CD4-positive, alpha-beta memory T cell (primary cell): ENCODE measurements around the gene ARHGEF37. TPM values are rescaled to one million over a fixed set of nuclear protein-coding genes. Genes with fewer than 3 reads are reported as not detected.

Experiments
- CTCF ChIA-PET: fragments of 350-600 bp; sonication (Branson Sonifier 250); formaldehyde crosslinking; loops from one replicate; lab custom pipeline; 2021; ENCODE audit warnings: inconsistent platforms; ENCODE audit not compliant: partially characterized antibody; lab: Charles Lee
- POLR2A ChIA-PET: fragments of 350-600 bp; sonication (Branson Sonifier 250); formaldehyde crosslinking; loops from one replicate; lab custom pipeline; 2021; ENCODE audit not compliant: partially characterized antibody; lab: Charles Lee
- DNase-seq, 5 donors: peaks; one replicate each; pipeline versions ENCODE4 v3.0.0 to v3.0.0-alpha.2; 2020 to 2022; ENCODE audit warnings: mixed read lengths in 1 of 5
- H3K27ac ChIP-seq: one replicate; pipeline ENCODE4 v1.7.0; 2013; ENCODE audit warnings: low read depth, low read length
- H3K27me3 ChIP-seq: 2 replicates; pipeline ENCODE4 v1.7.0; 2013; ENCODE audit warnings: mild to moderate bottlenecking, low read length, moderate library complexity; ENCODE audit not compliant: insufficient read depth
- H3K36me3 ChIP-seq: 2 replicates; pipeline ENCODE4 v1.7.0; 2013; ENCODE audit warnings: mild to moderate bottlenecking, low read length, moderate library complexity; ENCODE audit not compliant: insufficient read depth
- H3K4me1 ChIP-seq: 2 replicates; pipeline ENCODE4 v1.7.0; 2013; ENCODE audit warnings: mild to moderate bottlenecking, low read length, moderate library complexity; ENCODE audit not compliant: insufficient read depth
- H3K4me3 ChIP-seq, 2 donors: one replicate each; pipeline ENCODE4 v1.7.0; 2013; ENCODE audit warnings: low read length in 2 of 2, mild to moderate bottlenecking in 1 of 2
- H3K9me3 ChIP-seq, 2 donors: one replicate each; pipeline ENCODE4 v1.7.0; 2013; ENCODE audit warnings: low read length in 2 of 2, control low read depth in 1 of 2; ENCODE audit not compliant: control insufficient read depth in 1 of 2
- H3K27ac Mint-ChIP-seq, 7 donors: one replicate each; pipeline ENCODE4 v1.8.0; 2020 to 2021; ENCODE audit warnings: mixed read lengths in 7 of 7, mild to moderate bottlenecking in 6 of 7, inconsistent platforms in 3 of 7, moderate library complexity in 3 of 7
- H3K27me3 Mint-ChIP-seq, 2 donors: one replicate each; pipeline ENCODE4 v1.8.0; 2020 to 2021; ENCODE audit warnings: mixed read lengths in 2 of 2
- H3K36me3 Mint-ChIP-seq, 2 donors: one replicate each; pipeline ENCODE4 v1.8.0; 2020 to 2021; ENCODE audit warnings: mixed read lengths in 2 of 2, inconsistent platforms in 1 of 2, mild to moderate bottlenecking in 1 of 2
- H3K4me1 Mint-ChIP-seq, 4 donors: one replicate each; pipeline ENCODE4 v1.8.0; 2020 to 2021; ENCODE audit warnings: mixed read lengths in 4 of 4, mild to moderate bottlenecking in 1 of 4
- H3K4me3 Mint-ChIP-seq, 8 donors: one replicate each; pipeline ENCODE4 v1.8.0; 2020 to 2021; ENCODE audit warnings: mixed read lengths in 8 of 8, mild to moderate bottlenecking in 7 of 8, moderate library complexity in 6 of 8, inconsistent platforms in 3 of 8
- H3K9me3 Mint-ChIP-seq, 8 donors: one replicate each; pipeline ENCODE4 v1.8.0; 2020 to 2021; ENCODE audit warnings: mixed read lengths in 8 of 8, mild to moderate bottlenecking in 5 of 8, inconsistent platforms in 3 of 8, moderate library complexity in 1 of 8
- intact Hi-C: fragments of 100-400 bp; cut with micrococcal nuclease; formaldehyde crosslinking; loops from one replicate; pipeline ENCODE4 v1.15.1; 2023
- polyA plus RNA-seq, 2 donors: library from polyadenylated mRNA; unstranded; fragments of 300-500 nt; fragmentation: Illumina TruSeq; gene quantifications; one replicate each; pipeline ENCODE4 v1.2.3, GENCODE V29; 2021
- total RNA-seq, 2 experiments: library from RNA; stranded (reverse); gene quantifications; one replicate each; pipeline ENCODE4 v1.2.3, GENCODE V29; 2021

ARHGEF37 gene
- total and polyA plus RNA-seq, 4 experiments from 2014 or later, result 0.96 to 1.3 TPM; not detected in 2

DNA sequence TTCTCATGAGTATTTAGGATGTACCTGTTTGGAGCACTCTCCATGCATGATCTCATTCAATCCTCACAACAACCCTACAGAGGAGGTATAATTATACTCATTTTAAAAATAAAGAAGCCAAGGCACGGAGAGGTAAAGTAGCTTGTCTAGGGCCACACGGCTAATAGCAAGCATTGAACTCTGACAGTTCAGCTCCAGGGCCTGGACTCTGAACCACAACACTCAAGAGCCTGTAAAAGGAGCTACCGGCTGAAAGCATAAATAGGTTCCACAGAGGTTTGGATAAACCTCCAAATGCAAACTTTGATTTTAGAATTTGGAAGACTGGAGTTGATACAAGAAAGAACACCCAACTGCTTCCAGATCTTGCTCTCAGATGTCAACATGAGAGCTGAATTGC is 41.2 kb downstream of the ARHGEF37 start:
- H3K9me3 Mint-ChIP-seq, result no peaks in the 10 kb centered on the region
- CTCF ChIA-PET, result interaction anchor here (0.9 to 1.6 kb wide), 3 partner anchors 16 to 212 kb away, joined by 3 to 6 read pairs (median 5); no protein-coding TSS in a partner anchor

DNA sequence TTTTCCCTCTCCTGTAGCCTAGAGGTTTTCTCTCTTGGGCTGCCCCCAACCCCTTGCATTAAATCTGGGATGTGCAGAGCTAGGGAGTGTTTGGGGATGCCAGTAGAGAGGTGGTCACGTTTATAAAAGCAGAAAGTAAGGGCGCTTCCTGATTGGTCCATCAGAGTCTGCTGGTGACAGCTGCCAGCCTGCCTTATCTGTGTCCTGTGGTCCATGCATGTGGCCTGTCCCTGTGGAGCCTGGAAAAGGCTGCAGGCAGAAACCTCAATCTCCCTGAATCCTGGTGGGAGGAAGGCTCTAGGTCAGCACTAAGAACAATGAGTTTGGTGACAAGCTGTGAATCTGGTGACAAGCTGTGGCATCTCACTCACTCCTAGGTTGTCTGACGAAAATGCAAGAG is 42.2 kb downstream of the ARHGEF37 start:
- no peaks in the 10 kb centered on the region for H3K4me1 Mint-ChIP-seq
- no peak overlapping the region for H3K27ac Mint-ChIP-seq
- no peak overlapping the region for H3K27ac ChIP-seq
- H3K36me3 ChIP-seq, result no peaks in the 10 kb centered on the region
- H3K9me3 Mint-ChIP-seq, result no peaks in the 10 kb centered on the region
- no peaks in the 10 kb centered on the region for H3K4me1 ChIP-seq
- no peaks in the 10 kb centered on the region for H3K27me3 ChIP-seq
- no peaks in the 10 kb centered on the region for H3K36me3 Mint-ChIP-seq
- ChIA-PET CTCF (interaction anchor here (0.5 to 1.5 kb wide), 3 partner anchors 14 to 36 kb away, joined by 3 to 5 read pairs (median 3); no protein-coding TSS in a partner anchor), POLR2A (interaction anchor here (1.3 kb wide), 1 partner anchor 13 kb away, joined by 4 read pairs; no protein-coding TSS in a partner anchor)
- H3K27me3 Mint-ChIP-seq, result peaks cover 2% of the 10 kb centered on the region in 2 donors
- no peaks in the 10 kb centered on the region for H3K9me3 ChIP-seq
- no peak overlapping the region for H3K4me3 Mint-ChIP-seq
- no peak overlapping the region for H3K4me3 ChIP-seq
- intact Hi-C loops, result no loop called here
- DNase-seq, result no peak

More for the DNA sequence above, 41.2 kb downstream of the ARHGEF37 start:
- Histone ChIP-seq H3K27me3 (no peaks in the 10 kb centered on the region), H3K9me3 (no peaks in the 10 kb centered on the region), H3K4me3 (no peak overlapping the region), H3K4me1 (no peaks in the 10 kb centered on the region), H3K36me3 (no peaks in the 10 kb centered on the region), H3K27ac (no peak overlapping the region)
- Mint-ChIP-seq H3K4me1 (no peaks in the 10 kb centered on the region), H3K36me3 (no peaks in the 10 kb centered on the region), H3K4me3 (no peak overlapping the region), H3K27me3 (peaks cover 0 to 2% of the 10 kb centered on the region in 2 donors), H3K27ac (no peak overlapping the region)
- intact Hi-C loops, result no loop called here
- DNase-seq, result no peak
- POLR2A ChIA-PET, result no interaction called here

DNA sequence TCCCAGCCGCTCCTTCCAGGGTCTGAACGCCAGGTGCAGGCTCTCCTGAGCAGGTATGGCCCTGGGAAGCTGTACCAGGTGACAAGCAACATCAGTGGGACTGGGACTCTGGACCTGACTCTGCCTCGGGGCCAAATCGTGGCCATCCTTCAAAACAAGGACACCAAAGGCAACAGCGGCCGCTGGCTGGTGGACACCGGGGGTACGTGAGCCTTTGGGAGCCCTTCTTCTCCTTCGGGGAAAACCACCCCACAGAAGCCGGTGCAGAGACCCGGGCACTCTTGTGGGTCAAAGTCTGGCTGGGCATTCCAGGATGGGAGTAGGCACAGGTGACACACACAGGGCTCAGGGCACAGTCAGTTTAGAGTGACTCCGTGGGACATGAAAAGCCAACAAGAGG is 45.8 kb downstream of the ARHGEF37 start:
- H3K27me3 Mint-ChIP-seq, result peaks cover 2% of the 10 kb centered on the region in 2 donors
- H3K27ac Mint-ChIP-seq, result no peak overlapping the region
- no peaks in the 10 kb centered on the region for H3K36me3 Mint-ChIP-seq
- no peak overlapping the region for H3K27ac ChIP-seq
- no peaks in the 10 kb centered on the region for H3K9me3 ChIP-seq
- intact Hi-C loops, result no loop called here
- DNase-seq, result no peak
- no peak overlapping the region for H3K4me3 Mint-ChIP-seq
- CTCF ChIA-PET, result no interaction called here
- no peaks in the 10 kb centered on the region for H3K4me1 Mint-ChIP-seq
- POLR2A ChIA-PET, result no interaction called here
- H3K4me3 ChIP-seq, result no peak overlapping the region
- no peaks in the 10 kb centered on the region for H3K36me3 ChIP-seq
- no peaks in the 10 kb centered on the region for H3K4me1 ChIP-seq
- no peaks in the 10 kb centered on the region for H3K27me3 ChIP-seq
- H3K9me3 Mint-ChIP-seq, result no peaks in the 10 kb centered on the region

DNA sequence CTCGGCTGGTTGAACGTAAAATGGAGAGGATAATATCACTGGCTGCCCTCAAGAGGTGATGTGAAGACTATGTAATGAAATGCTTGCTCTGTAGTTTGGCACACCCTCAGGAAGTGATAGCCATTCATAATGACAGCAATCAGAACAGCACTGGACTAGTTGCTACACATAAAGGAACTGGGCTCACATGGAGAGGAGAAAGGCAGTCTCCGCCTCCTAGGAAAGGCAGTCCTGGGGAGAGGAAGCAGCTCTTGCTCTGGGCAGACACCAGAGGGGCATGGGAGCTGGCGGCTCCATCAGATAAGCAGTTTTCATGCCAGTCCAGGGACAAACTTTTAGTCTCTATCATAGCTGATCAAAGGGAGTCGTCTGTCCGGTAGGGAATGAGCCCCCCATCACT is 46.9 kb downstream of the ARHGEF37 start:
- H3K4me1 Mint-ChIP-seq, result peaks cover 0 to 4% (median 0%) of the 10 kb centered on the region in 4 donors
- ChIA-PET POLR2A (no interaction called here), CTCF (interaction anchor here (1.2 to 1.4 kb wide), 2 partner anchors 9 to 224 kb away, joined by 4 to 6 read pairs; no protein-coding TSS in a partner anchor)
- H3K9me3 ChIP-seq, result no peaks in the 10 kb centered on the region
- peak overlapping the region in 1 of 8 donors; percentile 61 for H3K4me3 Mint-ChIP-seq
- no peaks in the 10 kb centered on the region for H3K36me3 Mint-ChIP-seq
- no peaks in the 10 kb centered on the region for H3K4me1 ChIP-seq
- H3K27ac ChIP-seq, result no peak overlapping the region
- peaks cover 2% of the 10 kb centered on the region in 2 donors for H3K27me3 Mint-ChIP-seq
- H3K36me3 ChIP-seq, result no peaks in the 10 kb centered on the region
- intact Hi-C loops, result no loop called here
- no peaks in the 10 kb centered on the region for H3K9me3 Mint-ChIP-seq
- H3K27me3 ChIP-seq, result no peaks in the 10 kb centered on the region
- DNase-seq, result no peak
- no peak overlapping the region for H3K27ac Mint-ChIP-seq
- no peak overlapping the region for H3K4me3 ChIP-seq

DNA sequence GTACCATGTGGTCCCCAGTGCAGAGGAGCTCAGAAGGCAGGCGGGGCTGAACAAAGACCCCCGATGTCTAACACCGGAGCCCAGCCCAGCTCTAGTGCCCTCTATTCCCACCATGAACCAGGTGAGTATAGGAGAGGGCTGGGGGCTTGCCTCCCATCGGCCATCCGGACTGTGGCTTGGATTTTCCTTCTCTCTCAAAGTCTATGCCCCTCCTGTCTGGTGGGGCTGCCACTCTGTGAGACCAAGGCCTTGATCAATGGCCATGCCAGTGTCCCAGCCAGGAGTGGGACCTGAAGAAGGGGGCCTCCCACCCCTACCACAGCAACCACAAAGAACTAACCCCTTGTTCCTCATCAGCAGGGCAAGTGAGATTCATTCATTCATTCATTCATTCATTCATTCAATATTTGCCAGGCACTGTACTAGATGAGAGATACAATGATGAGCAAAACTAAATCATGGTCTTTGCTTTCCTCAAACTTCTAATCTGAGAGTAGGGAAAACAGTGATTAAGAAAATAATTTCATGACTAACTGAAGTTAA is 47.6 kb downstream of the ARHGEF37 start:
- DNase-seq, result no peak
- Histone ChIP-seq H3K27ac (no peak overlapping the region), H3K27me3 (no peaks in the 10 kb centered on the region), H3K9me3 (no peaks in the 10 kb centered on the region), H3K4me3 (no peak overlapping the region), H3K4me1 (no peaks in the 10 kb centered on the region), H3K36me3 (no peaks in the 10 kb centered on the region)
- Mint-ChIP-seq H3K4me3 (no peak overlapping the region), H3K27me3 (peaks cover 2% of the 10 kb centered on the region in 2 donors), H3K9me3 (no peaks in the 10 kb centered on the region), H3K36me3 (no peaks in the 10 kb centered on the region), H3K4me1 (peaks cover 0 to 4% (median 0%) of the 10 kb centered on the region in 4 donors), H3K27ac (peak overlapping the region in 1 of 7 donors; percentile 36)
- intact Hi-C loops, result no loop called here
- ChIA-PET CTCF (interaction anchor here (1.2 to 1.4 kb wide), 2 partner anchors 10 to 224 kb away, joined by 4 to 6 read pairs; no protein-coding TSS in a partner anchor), POLR2A (no interaction called here)

DNA sequence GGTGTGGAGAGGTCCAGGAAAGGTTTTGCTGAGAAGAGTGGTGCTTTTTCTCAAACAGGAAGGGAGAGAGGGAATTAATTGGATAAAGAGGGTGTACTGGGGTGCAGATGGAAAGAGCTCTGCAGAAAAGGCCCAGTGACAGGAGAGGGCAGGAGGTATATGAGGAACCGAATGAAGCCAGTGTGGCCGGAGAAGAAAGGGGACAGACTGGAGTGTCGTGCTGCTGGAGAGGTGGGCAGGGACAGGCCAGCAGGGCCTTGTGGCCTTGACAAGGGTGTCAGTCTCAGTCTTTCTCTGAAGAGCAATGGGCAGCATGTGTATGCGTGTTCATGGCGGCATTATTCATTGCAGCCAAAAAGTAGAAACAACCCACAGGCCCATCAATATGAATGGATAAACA is 48.1 kb downstream of the ARHGEF37 start:
- DNase-seq, result no peak
- Histone ChIP-seq H3K27me3 (no peaks in the 10 kb centered on the region), H3K4me1 (no peaks in the 10 kb centered on the region), H3K4me3 (no peak overlapping the region), H3K9me3 (no peaks in the 10 kb centered on the region), H3K27ac (no peak overlapping the region), H3K36me3 (no peaks in the 10 kb centered on the region)
- H3K4me3 Mint-ChIP-seq, result no peak overlapping the region
- H3K27ac Mint-ChIP-seq, result no peak overlapping the region
- no peaks in the 10 kb centered on the region for H3K36me3 Mint-ChIP-seq
- CTCF ChIA-PET, result no interaction called here
- H3K4me1 Mint-ChIP-seq, result peaks cover 0 to 4% (median 0%) of the 10 kb centered on the region in 4 donors
- peaks cover 0 to 2% of the 10 kb centered on the region in 2 donors for H3K27me3 Mint-ChIP-seq
- no peaks in the 10 kb centered on the region for H3K9me3 Mint-ChIP-seq
- POLR2A ChIA-PET, result no interaction called here
- intact Hi-C loops, result no loop called here

DNA sequence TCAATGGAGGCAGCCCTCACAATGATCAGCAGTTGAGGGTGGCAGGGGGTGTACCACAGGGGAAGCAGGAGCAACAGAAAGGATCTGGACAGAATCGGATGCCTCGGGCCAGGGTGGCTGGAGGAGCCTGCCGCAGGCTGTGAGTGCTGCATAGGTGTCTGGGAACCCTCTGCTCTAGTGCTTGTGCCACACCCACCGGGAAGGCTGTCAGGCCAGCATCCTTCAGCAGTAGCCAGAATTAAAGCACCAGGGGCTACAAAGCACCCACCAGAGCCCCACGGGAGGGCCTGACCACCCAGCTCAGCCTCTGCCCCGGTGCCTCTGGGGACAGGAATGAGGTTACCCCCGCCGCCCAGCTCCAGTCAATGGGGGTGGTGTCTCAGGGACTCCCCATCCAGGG is 49.0 kb downstream of the ARHGEF37 start:
- peaks cover 0 to 2% of the 10 kb centered on the region in 2 donors for H3K27me3 Mint-ChIP-seq
- no peak overlapping the region for H3K4me3 Mint-ChIP-seq
- H3K27me3 ChIP-seq, result no peaks in the 10 kb centered on the region
- no peak overlapping the region for H3K4me3 ChIP-seq
- no peaks in the 10 kb centered on the region for H3K36me3 ChIP-seq
- ChIA-PET POLR2A (no interaction called here), CTCF (no interaction called here)
- H3K9me3 Mint-ChIP-seq, result no peaks in the 10 kb centered on the region
- DNase-seq, result no peak
- H3K27ac ChIP-seq, result no peak overlapping the region
- peaks cover 0 to 4% (median 0%) of the 10 kb centered on the region in 4 donors for H3K4me1 Mint-ChIP-seq
- intact Hi-C loops, result no loop called here
- no peak overlapping the region for H3K27ac Mint-ChIP-seq
- H3K9me3 ChIP-seq, result no peaks in the 10 kb centered on the region
- H3K4me1 ChIP-seq, result no peaks in the 10 kb centered on the region
- no peaks in the 10 kb centered on the region for H3K36me3 Mint-ChIP-seq
